CD4-positive, alpha-beta T cell treated with Interferon alpha-2 for 1 hour (primary cell): ENCODE results near the gene VSTM1.
"Not testable (repeated sequence)": the region's sequence is repeated elsewhere in the genome, so short reads cannot be mapped to it uniquely, and the experiment has no call there.

Source experiments
- DNase-seq, 2 donors: peaks; one replicate each; pipeline ENCODE4 v3.0.0-alpha.2; 2020 to 2022

The VSTM1 gene

GRCh38 chr19:54063350-54064116 lies at the start of gene VSTM1:
Gene VSTM1 (minus strand): TSS chr19:54063897. CDS start chr19:54063777, 120 bp downstream.
- no peak for DNase-seq

DNA sequence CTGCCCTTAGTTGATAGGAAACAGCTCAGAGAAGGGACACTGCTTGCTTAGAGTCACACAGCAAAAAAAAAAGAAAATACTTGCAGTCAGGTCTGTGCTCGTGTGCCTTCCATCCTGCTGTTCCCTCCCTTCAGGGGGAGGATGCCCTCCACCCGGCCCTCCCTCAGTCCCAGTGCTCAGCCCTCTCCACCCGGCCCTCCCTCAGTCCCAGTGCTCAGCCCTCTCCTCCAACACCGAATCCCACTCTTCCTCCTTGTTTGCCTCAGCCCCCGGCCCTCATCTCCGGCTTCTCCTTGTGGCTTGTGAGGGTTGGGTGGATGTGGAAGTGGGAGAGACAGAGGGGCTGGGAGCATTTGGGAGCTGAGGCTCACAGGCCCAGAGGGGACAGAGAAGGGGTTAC lies 46.0 kb upstream of the VSTM1 start:
- no peak for DNase-seq

DNA sequence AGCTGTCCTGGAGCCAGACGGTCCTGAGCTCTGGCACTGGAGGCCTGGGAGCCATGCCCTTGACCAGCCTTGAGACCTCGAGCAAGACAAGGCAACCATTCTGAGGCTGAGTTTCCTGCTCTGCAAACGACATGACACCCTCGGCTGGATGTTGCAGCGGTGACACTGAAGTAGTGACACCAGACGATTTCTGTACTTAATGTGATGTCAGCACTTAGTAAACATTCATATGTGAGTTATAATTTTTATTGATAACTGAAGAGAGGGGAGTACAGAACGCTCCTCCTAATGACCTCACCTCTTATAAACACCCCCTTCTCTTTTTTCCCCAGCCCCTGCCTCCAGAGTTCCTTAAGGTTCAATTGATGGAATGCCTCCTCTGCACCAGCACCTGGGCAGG lies 44.8 kb upstream of the VSTM1 start:
- no peak for DNase-seq

DNA sequence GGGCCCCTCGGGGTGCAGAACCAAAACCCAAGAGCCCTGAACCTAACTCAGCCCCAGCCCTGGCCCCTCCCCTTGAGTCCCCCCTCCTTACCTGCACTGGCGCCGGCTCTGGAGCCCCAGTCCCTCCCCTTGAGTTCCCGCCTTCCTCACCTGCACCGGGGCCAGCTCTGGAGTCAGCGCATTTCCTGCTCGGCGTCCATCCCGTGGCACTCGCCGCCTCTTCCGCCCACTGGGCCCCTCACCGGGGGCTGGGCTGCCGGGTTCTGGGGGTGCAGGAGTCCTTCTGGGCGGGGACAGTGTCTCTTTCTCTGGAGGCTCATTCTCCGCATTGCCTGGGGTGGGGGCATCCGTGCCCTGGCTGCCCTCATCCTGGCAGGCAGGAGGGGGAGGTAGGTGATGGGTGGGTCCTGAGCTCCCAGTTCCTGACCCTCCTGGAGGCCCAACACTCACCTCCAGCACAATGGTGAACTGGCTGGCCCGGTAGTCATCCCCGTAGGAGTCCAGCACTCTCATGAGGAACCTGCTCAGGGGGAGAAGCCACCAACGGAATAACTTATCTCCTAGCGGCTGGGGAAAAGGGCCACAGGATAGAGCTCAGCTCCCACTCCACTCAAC lies 44.3 kb upstream of the VSTM1 start:
- no peak for DNase-seq

DNA sequence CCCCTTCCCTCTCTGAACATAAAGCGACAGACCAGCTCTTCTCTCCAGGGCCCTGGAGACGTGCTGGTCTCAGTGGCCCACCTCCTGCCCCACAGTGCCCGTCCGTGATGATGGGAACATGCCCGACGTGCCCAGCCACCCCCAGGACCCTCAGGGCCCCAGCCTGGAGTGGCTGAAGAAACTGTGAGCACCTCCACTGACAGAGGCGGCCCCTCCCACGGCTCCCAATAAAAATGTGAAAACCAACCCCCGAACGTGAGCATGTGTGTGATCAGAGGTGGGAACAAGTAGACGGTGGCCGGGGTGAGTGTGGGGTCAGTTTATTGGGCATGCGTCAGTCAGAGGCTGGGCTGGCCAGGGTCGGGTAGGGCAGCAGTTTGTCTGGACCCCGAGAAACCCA lies 43.0 kb upstream of the VSTM1 start:
- DNase-seq: no peak

DNA sequence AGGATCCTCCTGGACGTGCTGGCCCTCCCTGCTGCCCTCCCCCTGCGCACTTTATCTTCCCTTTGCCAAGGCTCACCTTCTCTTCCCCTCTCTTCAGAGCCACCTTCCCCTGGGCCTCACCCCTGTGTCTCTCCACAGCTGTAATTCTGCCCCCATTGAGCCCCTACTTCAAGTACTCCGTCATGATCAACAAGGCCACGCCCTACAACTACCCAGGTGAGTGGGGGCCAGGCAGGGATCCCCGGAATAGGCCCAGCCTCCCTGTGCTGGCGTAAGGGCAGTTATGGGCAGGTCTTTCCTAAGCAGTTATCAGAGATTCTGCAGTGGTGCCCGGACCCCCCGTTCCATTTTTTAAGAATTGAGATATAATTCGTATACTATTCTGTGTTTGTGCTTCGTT lies 42.1 kb upstream of the VSTM1 start:
- no peak for DNase-seq

- no peak for DNase-seq
These were observed 41.5 kb upstream of the VSTM1 start for GRCh38 chr19:54104998-54105715.

DNA sequence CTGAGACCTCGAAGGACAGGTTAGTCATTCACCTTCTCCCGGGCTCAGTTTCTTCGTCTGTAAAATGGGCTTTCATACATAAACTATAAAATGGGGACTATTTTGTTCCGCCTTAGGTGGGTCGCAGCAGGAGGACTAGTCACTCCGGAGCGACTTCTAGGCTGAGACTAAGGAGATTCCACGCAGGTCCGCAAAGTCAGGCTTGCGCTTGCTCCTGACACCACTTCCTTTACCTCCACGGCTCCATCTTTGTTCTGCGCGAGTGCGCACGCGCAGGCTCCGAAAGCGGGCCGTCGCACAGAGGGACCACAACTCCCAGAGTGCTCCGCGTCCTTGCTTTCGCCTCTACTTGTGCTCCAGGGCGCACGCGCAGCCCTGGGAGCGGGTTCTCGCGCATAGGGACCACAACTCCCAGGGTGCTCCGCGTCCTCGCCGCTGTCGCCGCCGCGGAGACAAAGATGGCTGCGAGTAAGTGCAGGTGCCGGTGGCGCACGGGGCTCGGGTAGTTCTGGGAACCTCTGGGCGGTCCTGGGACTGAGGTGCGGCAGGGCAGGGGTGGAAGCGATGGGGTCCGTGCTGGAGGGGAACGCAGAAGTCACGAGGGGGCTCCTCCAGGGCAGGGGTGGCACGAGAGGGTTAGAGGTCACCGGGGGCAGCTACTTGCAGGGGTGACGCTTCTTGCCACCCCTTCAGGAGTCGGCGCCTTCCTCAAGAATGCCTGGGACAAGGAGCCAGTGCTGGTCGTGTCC lies 38.9 kb upstream of the VSTM1 start, which contains the start of gene NDUFA3:
Gene NDUFA3 (plus strand): TSS at position 435 of the 749 bp plus-strand sequence. CDS start 24 bp downstream, at position 459.
- DNase-seq: peak; percentile 99 to 100

GRCh38 chr19:54100561-54100960 lies 36.9 kb upstream of the VSTM1 start, which contains the start of gene OSCAR:
Gene OSCAR (minus strand): TSS chr19:54100803. CDS start chr19:54100792, 11 bp downstream.
- DNase-seq: peak; percentile 14 to 55

- not testable (repeated sequence) for DNase-seq
These were observed 36.2 kb upstream of the VSTM1 start for GRCh38 chr19:54099903-54100255.

DNA sequence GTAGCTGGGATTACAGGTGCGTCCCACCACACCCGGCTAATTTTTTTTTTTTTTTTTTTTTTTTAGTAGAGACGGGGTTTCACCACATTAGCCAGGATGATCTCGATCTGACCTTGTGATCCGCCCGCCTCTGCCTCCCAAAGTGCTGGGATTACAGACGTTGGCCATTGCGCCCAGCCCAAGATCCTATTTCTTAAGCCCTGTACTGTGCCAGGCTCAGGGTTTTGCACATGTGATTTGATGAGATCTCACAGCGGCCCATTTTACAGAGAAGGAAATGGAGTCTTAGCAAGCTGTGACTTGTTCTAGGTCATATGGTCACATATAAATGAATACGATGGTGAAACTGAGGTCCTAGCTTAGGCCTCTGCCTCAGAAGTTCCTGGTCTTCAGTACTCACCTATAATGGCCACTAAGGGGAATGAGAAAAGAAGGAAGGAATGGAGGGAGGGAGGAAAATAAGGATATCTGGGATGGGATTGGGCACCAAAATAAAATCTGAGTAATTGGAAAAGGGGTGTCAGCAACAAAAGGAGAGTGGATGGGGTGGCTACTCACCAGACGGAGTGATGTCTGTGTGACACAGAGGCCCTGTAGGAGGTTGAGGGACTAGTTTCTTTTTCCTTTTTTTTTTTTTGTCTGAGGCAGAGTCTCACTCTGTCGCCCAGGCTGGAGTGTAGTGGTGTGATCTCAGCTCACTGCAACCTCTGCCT lies 35.6 kb upstream of the VSTM1 start:
- DNase-seq: no peak

DNA sequence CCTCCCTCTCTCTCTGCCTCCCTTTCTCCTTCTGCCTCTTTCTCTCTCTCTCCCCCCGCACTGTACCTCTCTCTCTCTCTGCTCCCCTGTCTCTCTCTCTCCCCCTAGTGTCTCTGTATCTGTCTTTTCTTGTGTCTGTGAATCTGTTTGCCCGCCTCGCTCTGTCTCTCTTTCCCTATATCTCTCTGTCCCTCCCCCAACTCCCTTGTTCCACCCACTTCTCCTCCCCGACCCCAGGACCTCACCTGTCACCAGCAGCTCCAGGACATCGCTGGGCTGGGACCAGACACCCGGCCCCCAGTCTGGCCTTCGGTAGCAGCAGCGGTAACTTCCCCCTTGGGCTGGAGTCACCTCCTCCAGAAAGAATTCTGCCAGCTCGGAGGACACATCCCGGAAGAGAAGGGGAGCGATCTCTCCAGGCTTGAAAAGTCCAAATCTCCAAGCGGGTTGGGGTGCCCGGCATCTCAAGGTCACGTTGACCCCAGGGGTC lies 33.0 kb upstream of the VSTM1 start:
- DNase-seq: peak in 1 of 2 donors; percentile 15

GRCh38 chr19:54095859-54096616 lies 32.3 kb upstream of the VSTM1 start:
- peak; percentile 38 to 63 for DNase-seq

GRCh38 chr19:54095136-54095858 lies 31.6 kb upstream of the VSTM1 start:
- DNase-seq: no peak

GRCh38 chr19:54094426-54095000 lies 30.8 kb upstream of the VSTM1 start:
- peak in 1 of 2 donors; percentile 17 for DNase-seq

- no peak for DNase-seq
These were observed 20.7 kb upstream of the VSTM1 start for GRCh38 chr19:54084410-54084809.

GRCh38 chr19:54081032-54081431 lies 17.3 kb upstream of the VSTM1 start, which contains the start of gene TARM1:
Gene TARM1 (minus strand): TSS chr19:54081365. CDS start chr19:54081340, 25 bp downstream.
- DNase-seq: no peak

- no peak for DNase-seq
These were observed 13.6 kb upstream of the VSTM1 start for GRCh38 chr19:54077334-54077733.

DNA sequence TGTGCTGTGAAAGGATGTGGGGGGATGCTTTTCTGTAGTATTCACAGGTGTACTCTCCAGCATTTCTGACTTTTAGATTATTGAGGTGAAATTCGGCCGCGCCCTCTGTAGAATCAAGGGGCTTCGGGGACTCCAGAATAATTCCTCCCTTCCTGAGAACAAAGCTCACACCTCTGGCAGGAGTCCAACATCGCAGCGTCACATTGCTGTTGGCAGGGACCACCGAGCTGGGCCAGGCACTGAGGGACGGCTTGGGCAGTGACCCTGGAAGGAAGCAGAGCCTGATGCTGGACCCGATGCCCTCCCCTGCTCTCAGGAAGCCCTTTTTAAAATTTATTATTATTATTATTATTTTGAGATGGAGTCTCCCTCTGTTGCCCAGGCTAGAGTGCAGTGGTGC lies 11.2 kb upstream of the VSTM1 start:
- DNase-seq: no peak

DNA sequence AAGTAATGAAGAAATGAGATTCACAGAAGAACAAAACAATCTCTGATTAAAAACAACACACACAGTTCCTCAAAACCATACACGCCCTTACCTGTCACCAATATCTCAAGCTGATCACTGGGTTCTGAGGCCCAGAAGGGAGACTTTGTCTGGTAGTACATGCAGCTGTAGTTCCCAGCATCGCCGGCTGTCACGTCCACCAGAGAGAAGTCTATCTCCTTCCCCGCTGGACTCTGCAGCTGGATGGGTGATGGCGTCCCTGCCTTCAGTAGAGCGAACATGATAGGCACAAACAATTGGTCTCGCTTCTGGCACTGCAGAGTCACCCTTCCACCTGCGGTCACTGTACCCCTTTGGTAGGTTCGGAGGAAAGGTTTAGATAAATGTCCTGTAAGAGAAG lies 10.1 kb upstream of the VSTM1 start:
- DNase-seq: no peak
